GM12873 (cell line): ENCODE measurements around the gene STARD8.

ENCODE experiments used
- TF ChIP-seq, protein P1 (sequence below): IDR thresholded peaks from 2 replicates; pipeline ENCODE4 v1.5.1; 2012; ENCODE audit warnings: low read depth, mild to moderate bottlenecking, moderate library complexity, low read length, control low read depth; ENCODE audit not compliant: insufficient read depth; ENCODE audit errors: missing control alignments

The STARD8 gene

DNA sequence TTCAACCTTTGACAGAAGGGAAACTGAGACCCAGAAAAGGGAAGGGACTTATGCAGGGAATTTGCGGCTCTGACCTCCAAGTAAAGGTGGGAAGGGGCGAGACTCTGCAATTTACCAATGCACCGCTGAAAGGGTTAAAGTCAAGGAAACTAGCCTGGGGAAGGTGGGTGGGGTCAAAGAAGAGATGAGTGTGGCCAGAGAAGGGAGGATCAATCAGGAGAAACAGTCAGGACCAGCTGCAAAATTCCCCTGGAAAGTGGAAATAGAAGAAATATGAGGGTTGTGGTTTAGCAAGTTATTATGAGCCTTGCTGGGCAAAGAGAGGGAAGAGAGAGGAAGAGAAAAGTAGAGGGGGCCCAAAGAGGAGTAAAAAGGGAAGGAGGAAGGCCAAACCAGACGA, 30.5 kb downstream of the STARD8 start:
- TF ChIP-seq, protein P1, sequence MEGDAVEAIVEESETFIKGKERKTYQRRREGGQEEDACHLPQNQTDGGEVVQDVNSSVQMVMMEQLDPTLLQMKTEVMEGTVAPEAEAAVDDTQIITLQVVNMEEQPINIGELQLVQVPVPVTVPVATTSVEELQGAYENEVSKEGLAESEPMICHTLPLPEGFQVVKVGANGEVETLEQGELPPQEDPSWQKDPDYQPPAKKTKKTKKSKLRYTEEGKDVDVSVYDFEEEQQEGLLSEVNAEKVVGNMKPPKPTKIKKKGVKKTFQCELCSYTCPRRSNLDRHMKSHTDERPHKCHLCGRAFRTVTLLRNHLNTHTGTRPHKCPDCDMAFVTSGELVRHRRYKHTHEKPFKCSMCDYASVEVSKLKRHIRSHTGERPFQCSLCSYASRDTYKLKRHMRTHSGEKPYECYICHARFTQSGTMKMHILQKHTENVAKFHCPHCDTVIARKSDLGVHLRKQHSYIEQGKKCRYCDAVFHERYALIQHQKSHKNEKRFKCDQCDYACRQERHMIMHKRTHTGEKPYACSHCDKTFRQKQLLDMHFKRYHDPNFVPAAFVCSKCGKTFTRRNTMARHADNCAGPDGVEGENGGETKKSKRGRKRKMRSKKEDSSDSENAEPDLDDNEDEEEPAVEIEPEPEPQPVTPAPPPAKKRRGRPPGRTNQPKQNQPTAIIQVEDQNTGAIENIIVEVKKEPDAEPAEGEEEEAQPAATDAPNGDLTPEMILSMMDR: no peak

- TF ChIP-seq, protein P1: no peak
Measured at GRCh38 chrX:68681443-68681941, 34.0 kb downstream of the STARD8 start.

GRCh38 chrX:68682790-68683189, 35.3 kb downstream of the STARD8 start:
- TF ChIP-seq, protein P1: no peak

DNA sequence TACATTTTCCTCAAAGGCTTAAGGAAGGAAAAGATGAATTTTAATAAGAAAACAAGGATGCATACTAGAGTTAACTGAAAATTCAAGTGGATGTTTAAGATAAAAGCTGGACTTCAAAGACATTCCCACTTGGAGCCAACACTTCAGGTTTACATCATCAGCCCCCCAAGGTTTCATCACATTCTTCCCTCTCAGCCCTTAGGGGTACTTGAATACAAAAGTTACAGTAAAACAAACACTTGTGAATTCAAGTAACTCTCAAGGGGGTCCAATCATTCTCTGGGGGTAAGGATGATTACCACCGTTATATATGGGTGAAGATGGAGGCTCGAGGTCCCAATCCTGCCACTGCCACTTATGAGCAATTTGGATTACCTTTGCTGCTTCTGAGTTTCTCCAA, 36.1 kb downstream of the STARD8 start:
- TF ChIP-seq, protein P1: no peak

- TF ChIP-seq, protein P1: no peak
Measured at GRCh38 chrX:68684291-68684918, 36.9 kb downstream of the STARD8 start.

- TF ChIP-seq, protein P1: no peak
Measured at GRCh38 chrX:68684919-68685304, 37.4 kb downstream of the STARD8 start.

DNA sequence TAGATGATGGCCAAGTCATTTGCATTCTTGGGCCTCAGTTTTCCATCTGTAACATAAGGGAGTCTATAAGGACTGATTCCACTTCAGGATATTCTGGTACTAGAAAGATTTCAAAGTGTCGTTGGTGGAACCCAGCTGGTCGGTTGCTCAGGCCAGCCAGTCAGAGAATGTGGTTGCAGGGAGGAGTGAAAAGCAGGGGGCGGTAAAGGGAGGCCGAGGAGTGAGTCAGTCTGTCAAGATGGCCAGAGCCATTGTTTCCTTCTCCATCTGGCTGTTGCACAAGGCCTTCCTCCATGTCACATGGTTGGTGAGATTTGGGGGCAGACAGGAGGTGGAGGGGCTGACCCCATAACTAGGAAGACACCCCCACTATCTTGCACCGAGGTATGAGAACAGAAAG, 38.2 kb downstream of the STARD8 start:
- TF ChIP-seq, protein P1: no peak
